Uterus (tissue), 4 donors: Measurements from ENCODE around the gene FPR1. TPM values are rescaled to one million over a fixed set of nuclear protein-coding genes. Genes with fewer than 3 reads are reported as not detected.

Experiments
- DNase-seq, 2 donors: peaks; one replicate each; pipeline ENCODE4 v3.0.0-alpha.2; 2019 to 2020
- H3K27ac ChIP-seq, 2 donors: fragments of 200-600 bp; sonication (generic); 1 replicate in 1 of 2; 2 replicates in 1 of 2; pipeline ENCODE4 v1.5.1; 2016 to 2018
- H3K27me3 ChIP-seq, 2 donors: fragments of 200-600 bp; sonication (generic); one replicate each; pipeline ENCODE4 v1.5.1; 2018 to 2019; ENCODE audit warnings: control low read depth in 1 of 2
- H3K36me3 ChIP-seq, 2 donors: fragments of 200-600 bp; sonication (generic); one replicate each; pipeline ENCODE4 v1.5.1; 2019; ENCODE audit warnings: control low read depth in 1 of 2
- H3K4me1 ChIP-seq, 2 donors: fragments of 200-600 bp; sonication (generic); one replicate each; pipeline ENCODE4 v1.5.1; 2018 to 2019; ENCODE audit warnings: control low read depth in 1 of 2
- H3K4me3 ChIP-seq, 2 donors: fragments of 200-600 bp; sonication (generic); 1 replicate in 1 of 2; 2 replicates in 1 of 2; pipeline ENCODE4 v1.5.1; 2018 to 2019; ENCODE audit warnings: mild to moderate bottlenecking in 1 of 2
- H3K9me3 ChIP-seq, 2 donors: fragments of 200-600 bp; sonication (generic); one replicate each; pipeline ENCODE4 v1.5.1; 2019; ENCODE audit warnings: control low read depth in 1 of 2
- POLR2A ChIP-seq, 2 donors: fragments of 450-650 bp; IDR thresholded peaks; one replicate each; pipeline ENCODE4 v1.6.1; 2016; ENCODE audit warnings: antibody characterized with exemption in 2 of 2, mild to moderate bottlenecking in 1 of 2, moderate library complexity in 1 of 2
- intact Hi-C: fragments of 100-400 bp; cut with DNase I; formaldehyde crosslinking; loops from one replicate; pipeline ENCODE4 v1.15.1; 2023; ENCODE audit warnings: low total_unique reads
- total RNA-seq, 4 donors: library from RNA; depleted of rRNA in 3 of 4; stranded (reverse); fragments of >200 nt in 3 of 4; gene quantifications; one replicate each; pipeline versions ENCODE4 v1.1.0 to v1.2.4, GENCODE V29; 2014 to 2023
- TF ChIP-seq, protein P1 (sequence below), 4 experiments: fragments of 200-600 bp in 2 of 4; fragments of 450-650 bp in 2 of 4; sonication (generic) in 2 of 4; IDR thresholded peaks; one replicate each; pipeline ENCODE4 v1.5.1; 2016 to 2019; ENCODE audit warnings: antibody characterized with exemption in 4 of 4, mild to moderate bottlenecking in 2 of 4, moderate library complexity in 1 of 4
- donor health status: DM: yes; HTN: yes; CAD: no.

FPR1 gene
- total RNA-seq, 4 donors from 2014 or later, result 0.51 to 58.2 (median 2.1) TPM

DNA sequence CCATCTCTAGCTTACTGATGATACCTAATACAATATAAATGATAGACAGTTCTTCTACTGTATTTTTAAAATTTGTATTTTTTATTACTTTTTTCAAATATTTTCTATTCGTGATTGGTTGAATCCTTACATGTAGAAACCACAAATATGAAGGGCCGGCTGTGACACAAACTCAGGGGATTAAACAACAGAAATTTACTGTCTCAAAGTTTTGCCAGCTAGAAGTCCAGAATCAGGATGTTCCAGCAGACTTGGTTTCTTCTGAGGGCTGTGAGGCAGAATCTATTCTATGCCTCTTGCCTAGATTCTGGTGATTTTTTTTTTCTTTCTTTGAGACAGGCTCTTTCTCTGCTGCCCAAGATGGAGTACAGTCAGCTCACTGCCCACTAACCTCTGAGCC is 13.8 kb downstream of the FPR1 start:
- Histone ChIP-seq H3K27me3 (no peaks in the 10 kb centered on the region), H3K4me1 (no peaks in the 10 kb centered on the region), H3K9me3 (no peaks in the 10 kb centered on the region), H3K36me3 (no peaks in the 10 kb centered on the region), H3K4me3 (no peak overlapping the region), H3K27ac (no peak overlapping the region)
- no peak for DNase-seq
- no peak for TF ChIP-seq POLR2A (IDR thresholded peaks at IDR 0.05)
- TF ChIP-seq, protein P1, sequence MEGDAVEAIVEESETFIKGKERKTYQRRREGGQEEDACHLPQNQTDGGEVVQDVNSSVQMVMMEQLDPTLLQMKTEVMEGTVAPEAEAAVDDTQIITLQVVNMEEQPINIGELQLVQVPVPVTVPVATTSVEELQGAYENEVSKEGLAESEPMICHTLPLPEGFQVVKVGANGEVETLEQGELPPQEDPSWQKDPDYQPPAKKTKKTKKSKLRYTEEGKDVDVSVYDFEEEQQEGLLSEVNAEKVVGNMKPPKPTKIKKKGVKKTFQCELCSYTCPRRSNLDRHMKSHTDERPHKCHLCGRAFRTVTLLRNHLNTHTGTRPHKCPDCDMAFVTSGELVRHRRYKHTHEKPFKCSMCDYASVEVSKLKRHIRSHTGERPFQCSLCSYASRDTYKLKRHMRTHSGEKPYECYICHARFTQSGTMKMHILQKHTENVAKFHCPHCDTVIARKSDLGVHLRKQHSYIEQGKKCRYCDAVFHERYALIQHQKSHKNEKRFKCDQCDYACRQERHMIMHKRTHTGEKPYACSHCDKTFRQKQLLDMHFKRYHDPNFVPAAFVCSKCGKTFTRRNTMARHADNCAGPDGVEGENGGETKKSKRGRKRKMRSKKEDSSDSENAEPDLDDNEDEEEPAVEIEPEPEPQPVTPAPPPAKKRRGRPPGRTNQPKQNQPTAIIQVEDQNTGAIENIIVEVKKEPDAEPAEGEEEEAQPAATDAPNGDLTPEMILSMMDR (IDR thresholded peaks at IDR 0.05), result no peak
- intact Hi-C loops, result no loop called here

DNA sequence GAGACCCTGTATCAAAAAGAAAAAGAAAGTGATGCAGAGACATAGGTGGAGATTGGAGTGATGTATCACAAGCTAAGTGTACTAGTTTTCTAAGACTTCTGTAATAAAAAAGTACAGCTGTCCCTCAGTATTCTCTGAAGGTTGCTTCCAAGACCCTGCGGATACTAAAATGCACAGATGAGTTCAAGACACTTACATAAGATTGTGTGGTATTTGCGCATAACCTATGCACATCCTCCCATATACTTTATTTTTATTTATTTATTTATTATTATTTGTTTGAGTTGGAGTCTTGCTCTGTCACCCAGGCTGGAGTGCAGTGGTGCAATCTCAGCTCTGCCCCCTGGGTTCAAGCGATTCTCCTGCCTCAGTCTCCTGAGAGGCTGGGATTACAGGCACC is 14.3 kb downstream of the FPR1 start:
- Histone ChIP-seq H3K36me3 (no peaks in the 10 kb centered on the region), H3K9me3 (no peaks in the 10 kb centered on the region), H3K4me3 (no peak overlapping the region), H3K27me3 (no peaks in the 10 kb centered on the region), H3K4me1 (no peaks in the 10 kb centered on the region), H3K27ac (no peak overlapping the region)
- TF ChIP-seq, protein P1 (IDR thresholded peaks at IDR 0.05), result no peak
- TF ChIP-seq POLR2A (IDR thresholded peaks at IDR 0.05), result no peak
- DNase-seq, result no peak
- intact Hi-C loops, result no loop called here

DNA sequence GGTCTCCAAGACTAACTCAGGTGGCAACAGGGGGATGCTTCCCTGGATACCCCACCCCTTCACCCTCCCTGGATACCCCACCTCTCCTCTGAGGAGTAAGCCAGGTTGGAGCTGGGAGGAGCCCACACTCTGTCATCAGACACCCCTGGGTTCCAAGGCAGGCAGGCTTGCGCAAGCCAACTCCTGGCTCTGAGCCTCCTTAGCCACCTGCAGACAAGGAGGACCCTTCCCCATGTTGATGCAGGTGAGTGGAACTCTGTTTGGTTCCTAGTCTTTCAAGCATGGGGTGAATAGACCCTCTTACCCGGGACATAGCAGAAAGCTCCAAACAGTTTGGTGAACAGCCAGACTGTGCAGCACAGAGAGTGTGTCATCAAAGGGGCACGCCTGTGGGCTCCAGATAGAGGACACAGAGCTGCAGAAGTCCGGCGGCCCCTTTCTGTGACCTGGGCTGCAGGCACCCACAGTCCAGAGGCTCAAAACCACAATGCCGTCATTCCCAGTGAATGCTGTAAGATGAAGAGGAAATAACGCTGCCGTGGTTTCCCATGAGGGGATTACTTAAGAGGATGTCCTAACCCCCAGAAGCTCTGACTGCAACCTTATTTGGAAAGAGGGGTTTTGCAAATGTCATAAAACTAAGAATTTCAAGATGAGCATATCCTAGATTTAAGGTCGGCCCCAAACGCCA is 15.8 kb downstream of the FPR1 start:
- peak in 1 of 2 donors; percentile 20 for DNase-seq
- intact Hi-C loops, result no loop called here
- H3K27me3 ChIP-seq, result no peaks in the 10 kb centered on the region
- no peak overlapping the region for H3K27ac ChIP-seq
- H3K36me3 ChIP-seq, result no peaks in the 10 kb centered on the region
- no peaks in the 10 kb centered on the region for H3K4me1 ChIP-seq
- no peaks in the 10 kb centered on the region for H3K9me3 ChIP-seq
- H3K4me3 ChIP-seq, result no peak overlapping the region
- no peak for TF ChIP-seq POLR2A (IDR thresholded peaks at IDR 0.05)

DNA sequence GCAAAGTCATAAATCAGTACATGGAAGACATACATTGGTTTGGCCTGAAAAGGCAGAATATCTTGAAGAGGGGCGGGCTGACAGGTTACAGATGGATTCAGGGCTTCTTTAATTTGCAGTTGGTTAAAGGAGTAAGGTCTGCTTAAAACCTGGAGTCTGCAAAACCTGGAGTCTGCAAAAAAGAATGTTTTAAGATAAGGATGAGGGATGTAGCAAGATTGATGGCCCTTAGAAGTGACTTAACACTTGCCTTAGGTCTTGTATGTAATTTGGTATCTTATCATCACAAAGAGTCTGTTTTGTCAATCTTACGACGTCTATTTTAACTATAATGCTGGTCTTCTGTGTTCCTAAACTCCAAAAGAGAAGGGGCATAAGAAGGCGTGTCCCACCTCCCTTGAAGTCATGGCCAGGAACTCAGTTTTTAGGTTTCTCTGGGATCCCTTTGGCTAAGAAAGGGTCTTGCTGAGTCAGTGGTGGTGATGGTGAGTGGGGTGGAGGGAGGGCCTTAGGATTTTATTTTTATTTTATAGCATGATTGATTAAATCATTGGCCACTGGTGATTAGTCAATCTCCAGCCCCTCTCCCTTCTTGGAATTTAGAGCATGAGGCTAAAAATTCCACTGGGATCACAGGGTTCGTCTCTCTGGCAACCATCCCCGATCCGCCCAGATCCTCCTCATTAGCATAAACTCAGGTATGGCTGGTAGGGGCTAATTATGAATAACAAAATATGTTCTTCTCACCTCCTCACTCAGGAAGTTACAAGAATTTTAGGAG is 17.7 kb downstream of the FPR1 start:
- Histone ChIP-seq H3K9me3 (no peaks in the 10 kb centered on the region), H3K4me3 (no peak overlapping the region), H3K27me3 (no peaks in the 10 kb centered on the region), H3K36me3 (no peaks in the 10 kb centered on the region), H3K4me1 (no peaks in the 10 kb centered on the region), H3K27ac (no peak overlapping the region)
- DNase-seq, result no peak
- intact Hi-C loops, result no loop called here
- no peak for TF ChIP-seq POLR2A (IDR thresholded peaks at IDR 0.05)
- TF ChIP-seq, protein P1 (IDR thresholded peaks at IDR 0.05), result no peak

DNA sequence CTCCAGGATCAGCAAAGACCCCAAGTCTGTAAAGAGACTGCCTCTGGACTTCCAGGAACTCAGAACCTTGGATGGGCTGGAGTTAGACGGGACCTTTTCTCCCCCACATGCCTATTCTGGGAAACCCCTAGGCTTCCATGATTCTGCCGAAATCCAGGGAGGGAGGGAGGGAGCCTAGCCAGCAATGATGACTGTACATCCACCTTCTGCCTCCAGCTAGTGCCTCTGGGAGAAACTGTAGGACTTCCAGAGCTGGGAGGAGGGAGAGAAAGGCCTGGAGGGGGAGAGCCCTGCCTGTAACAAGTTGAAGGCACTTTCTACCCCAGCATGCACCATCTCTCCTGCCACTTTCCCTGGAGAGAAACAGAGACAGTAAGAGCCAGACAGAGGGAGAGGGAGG is 21.9 kb downstream of the FPR1 start:
- Histone ChIP-seq H3K27ac (no peak overlapping the region), H3K9me3 (no peaks in the 10 kb centered on the region), H3K4me1 (no peaks in the 10 kb centered on the region), H3K4me3 (no peak overlapping the region), H3K27me3 (peaks cover 0 to 3% of the 10 kb centered on the region in 2 donors), H3K36me3 (no peaks in the 10 kb centered on the region)
- TF ChIP-seq, protein P1 (IDR thresholded peaks at IDR 0.05), result no peak
- no peak for TF ChIP-seq POLR2A (IDR thresholded peaks at IDR 0.05)
- no peak for DNase-seq
- intact Hi-C loops, result no loop called here
